Right lung (tissue), 5 donors: Measurements from ENCODE around the gene VIPR2. TPM values are rescaled to one million over a fixed set of nuclear protein-coding genes. Genes with fewer than 3 reads are reported as not detected.

ENCODE experiments used
- DNase-seq, 2 donors: peaks; one replicate each; pipeline ENCODE4 v3.0.0-alpha.2; 2013
- polyA plus RNA-seq, 5 donors: library from polyadenylated mRNA; unstranded; fragments of 120-200 nt; gene quantifications; one replicate each; pipeline versions ENCODE4 v1.2.1 to v1.2.3, GENCODE V29; 2013; ENCODE audit warnings: inconsistent platforms in 1 of 5, low replicate concordance in 1 of 5; ENCODE audit not compliant: insufficient read length in 5 of 5, insufficient read depth in 1 of 5

Gene VIPR2
- polyA plus RNA-seq, 5 donors: 0.18 to 0.63 (median 0.44) TPM

DNA sequence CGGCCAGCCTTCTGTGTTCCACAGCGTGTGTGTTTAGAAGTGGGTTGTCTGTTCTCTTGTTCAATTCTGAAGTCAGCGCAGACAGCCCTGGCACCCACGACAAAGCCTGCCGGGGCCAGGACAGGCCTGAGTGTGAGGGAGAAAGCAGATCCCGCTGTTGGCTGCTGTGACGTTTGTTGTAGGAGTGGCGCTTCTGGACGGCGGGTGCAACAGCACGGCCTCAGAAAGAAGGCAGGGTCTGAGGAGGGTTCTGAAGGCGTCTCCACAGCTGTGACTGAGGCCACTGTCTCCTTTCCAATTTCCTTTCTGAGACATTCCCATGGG lies 76.2 kb downstream of the VIPR2 start:
- peak in 1 of 2 donors; percentile 37 for DNase-seq

DNA sequence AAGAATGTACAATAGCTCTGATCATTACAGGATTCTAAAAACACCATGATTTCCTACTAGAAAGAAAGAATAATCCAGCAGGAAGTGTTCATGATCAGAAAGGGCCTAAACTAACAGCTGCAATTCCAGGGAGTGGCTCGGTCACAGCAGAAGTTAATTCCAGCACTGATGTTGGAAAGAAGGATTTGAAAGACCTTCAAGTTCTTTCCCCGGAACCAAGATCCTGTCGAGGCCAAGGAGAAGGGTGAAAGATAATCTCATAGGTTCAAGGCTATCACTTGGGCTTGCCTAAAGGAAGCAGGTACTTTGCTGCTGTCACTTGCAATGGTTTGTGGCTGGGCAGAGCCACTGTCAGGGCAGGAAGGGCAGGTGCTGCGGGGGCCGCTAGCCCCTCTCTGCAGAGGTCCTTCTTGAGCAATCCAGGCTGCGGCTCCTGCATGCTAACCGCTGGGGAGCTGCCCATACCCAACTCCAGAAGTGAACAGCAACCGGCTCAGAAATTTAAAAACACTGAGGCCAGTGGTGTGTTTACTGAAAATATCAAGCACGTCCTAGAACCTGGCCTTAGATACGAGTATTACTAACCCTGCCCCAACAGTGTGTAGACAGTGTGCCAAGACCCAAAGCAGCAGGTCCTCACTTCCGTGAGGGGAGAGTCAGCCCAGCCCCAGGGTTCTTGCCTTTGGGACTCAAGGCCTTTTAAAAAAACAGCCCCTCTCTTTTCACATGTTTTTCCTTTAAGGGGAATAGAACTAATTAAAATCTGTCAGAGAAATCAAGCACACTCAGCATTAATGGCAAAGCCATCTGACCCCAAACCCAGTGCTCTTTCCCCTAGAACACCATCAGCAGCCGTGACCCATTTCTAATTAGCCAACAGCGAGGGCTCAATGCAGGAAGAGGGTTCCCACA lies 76.8 kb downstream of the VIPR2 start:
- no peak for DNase-seq

DNA sequence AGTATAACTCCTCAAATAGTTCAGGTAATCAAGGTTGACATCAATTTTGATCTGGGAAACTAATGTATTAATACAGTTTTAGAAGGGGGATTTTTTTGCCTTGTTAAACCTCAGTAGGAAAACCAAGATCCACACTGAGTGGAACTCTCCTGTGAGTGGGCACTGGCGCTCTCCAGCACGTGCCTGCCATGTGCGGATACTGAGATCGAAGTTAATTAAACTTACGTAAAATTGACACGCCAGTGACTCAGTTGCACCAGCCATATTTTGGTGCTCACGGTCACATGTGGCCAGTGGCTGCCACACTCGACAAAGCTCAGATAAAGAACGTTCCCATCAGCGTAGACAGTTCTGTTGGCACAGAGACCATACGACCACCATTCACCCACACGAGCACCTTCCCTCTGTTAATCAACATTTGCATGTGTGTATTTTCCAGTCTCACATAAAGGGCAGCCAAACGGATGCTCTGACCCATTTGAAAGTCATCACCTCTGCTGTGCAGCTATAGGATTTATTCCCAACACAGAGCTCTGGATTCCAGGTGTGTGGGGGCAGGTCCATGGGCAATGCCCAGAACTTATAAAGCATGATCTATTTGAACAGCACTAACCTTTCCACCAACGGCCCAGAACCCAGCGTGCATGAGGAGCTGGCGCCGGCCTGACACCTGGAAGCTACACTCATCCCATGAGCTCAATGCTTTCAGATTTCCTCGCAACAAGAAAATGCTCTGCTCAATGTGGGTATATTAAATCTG lies 77.7 kb downstream of the VIPR2 start:
- no peak for DNase-seq

DNA sequence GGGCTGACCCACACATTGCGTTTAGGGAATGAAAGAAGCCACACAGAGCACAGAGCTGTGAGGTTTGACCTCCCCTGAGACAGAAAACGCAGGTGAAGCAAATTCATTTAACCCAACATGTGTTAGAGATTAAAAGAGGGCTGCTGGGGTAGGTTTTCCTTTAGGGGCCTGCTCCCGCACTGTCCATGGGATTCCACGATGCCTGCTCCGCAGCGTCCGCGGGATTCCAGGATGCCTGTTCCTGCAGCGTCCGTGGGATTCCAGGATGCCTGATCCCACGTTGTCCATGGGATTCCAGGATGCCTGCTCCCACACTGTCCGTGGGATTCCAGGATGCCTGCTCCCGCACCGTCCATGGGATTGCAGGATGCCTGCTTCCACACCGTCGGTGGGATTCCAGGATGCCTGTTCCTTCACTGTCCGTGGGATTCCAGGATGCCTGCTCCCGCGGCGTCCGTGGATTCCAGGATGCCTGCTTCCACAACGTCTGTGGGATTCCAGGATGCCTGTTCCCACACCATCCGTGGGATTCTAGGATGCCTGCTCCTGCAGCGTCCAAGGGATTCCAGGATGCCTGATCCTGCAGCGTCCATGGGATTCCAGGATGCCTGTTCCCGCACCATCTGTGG lies 78.7 kb downstream of the VIPR2 start:
- DNase-seq: no peak

DNA sequence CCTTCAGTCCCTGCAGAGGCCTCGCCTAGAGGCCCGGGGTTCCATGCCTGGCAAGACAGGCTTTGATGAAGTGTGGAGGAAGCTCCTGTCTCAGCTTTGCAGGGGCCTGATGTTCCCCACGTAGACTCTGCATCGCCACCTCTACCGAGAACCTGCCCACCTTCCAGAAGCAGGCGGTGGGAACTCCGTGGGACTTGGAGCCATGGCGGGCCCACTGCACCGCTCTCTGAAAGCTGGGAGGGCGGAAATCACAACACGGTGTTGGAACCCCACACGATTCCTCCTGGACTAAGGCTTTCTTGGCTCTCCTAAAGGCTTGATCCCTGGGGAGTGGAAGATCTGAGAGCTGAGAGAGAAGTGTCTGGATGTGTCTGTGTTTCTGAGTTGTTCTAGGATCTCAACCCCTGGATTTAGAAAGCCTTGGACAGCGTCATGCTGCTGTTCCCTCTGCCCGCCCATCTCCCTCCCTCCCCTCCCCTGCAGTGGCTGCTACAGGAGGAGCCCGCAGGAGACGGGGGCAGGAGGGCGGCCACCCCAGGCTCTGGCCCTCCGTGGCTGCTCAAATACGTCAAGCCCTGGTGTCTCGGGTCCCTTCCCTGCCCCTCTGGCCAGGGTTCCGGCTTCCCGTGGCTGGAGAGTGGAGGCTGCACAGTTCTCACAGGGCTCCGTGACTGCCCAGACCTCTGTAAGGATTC lies 79.7 kb downstream of the VIPR2 start:
- no peak for DNase-seq

DNA sequence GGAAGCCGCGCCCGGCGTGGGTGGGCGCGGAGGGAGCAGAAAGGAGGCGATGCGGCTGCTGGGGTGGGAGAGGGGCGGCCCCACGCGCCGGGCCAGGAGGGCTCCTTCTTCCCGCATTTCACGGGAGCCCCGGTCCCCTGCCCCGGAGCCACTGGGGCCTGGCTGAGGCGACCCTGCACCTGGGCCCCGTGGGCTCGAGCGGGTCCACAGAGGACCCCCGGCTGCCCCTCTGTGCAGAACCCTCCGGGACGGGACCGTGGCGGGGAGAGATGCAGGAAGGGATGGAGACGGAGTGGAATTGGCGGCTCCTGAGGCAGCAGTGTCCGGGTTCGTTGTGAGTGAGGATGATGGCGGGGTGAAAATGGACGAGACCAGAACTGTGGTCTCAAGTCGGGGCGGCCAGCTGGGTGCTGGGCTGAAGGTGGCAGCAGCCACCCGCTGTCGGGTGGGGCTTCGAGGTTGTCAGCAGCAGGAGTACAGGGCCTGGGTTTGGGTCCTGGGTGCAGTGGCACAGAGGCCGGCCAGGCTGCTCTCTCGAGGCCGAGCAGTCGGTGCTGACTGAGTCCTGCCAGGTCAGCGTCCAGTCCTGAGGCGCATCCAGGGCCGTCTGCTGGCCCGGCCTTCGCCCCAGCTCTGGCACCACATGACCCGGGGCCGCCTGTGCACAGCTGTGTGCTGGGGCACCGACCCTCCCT lies 80.4 kb downstream of the VIPR2 start:
- DNase-seq: no peak

DNA sequence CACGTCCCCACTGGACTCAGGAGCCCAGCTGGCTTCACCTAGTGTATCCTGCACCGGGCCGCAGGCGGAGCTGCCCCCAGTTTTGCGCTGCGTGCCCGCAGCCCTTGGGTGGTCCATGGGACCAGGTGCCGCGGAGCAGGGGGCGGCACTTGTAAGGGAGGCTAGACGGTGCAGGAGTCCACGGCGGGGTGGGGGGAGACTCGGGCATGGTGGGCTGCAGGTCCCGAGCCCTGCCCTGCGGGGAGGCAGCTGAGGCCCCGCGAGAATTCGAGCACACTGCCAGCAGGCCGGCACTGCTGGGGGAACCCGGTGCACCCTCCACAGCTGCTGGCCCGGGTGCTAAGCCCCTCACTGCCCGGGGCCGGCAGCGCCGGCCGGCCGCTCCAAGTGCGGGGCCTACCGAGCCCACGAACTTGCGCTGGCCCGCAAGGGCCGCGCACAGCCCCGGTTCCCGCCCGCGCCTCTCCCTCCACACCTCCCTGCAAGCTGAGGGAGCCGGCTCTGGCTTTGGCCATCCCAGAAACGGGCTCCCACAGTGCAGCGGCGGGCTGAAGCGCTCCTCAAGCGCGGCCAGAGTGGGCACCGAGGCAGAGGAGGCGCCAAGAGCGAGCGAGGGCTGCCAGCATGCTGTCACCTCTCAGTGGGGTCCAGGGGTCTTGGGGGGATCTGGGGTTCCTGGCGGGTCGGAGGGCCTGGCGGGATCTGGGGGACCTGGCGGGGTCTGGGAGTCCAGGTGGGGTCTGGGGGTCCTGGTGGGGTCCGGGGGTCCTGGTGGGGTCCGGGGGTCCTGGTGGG lies 81.4 kb downstream of the VIPR2 start:
- DNase-seq: no peak

DNA sequence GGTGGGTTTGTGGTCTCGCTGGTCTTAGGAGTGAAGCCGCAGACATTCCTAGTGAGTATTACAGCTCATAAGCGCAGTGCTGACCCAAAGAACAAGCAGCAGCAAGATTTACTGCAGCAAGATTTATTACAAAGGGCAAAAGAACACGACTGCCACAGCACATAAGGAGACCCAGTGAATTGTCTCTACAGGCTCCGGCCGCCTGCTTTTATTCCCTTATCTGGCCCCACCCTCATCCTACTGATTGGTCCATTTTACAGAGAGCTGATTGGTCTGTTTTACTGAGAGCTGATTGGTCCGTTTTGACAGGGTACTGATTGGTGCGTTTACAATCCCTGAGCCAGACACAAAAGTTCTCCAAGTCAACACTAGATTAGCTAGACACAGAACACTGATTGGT lies 82.1 kb downstream of the VIPR2 start:
- no peak for DNase-seq

DNA sequence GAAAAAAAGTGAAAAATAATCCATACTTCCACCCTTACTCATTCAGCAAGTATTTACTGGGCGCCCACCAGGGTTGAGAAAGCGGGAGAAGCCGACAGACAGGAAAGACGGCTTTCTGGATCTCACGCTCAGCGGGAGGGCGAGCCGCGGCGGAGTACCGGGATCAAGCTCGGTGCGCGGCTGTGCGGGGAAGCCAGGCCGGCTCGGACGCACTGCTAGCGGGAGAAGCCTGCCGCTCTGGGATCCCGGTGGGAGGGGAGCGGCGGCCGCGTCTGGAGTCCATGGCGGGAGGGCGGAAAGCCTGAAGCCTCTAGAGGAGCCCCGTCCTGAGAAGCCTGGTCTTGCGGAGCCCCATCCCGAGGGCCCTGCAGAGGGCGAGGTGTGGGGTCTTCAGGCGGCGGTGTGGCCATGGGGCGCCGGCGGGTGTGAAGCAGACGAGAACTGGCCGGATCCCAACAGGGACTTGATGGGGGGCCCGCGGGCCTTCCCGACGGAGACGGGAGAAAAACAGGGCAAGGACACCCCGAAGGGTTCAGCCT lies 82.9 kb downstream of the VIPR2 start:
- no peak for DNase-seq

DNA sequence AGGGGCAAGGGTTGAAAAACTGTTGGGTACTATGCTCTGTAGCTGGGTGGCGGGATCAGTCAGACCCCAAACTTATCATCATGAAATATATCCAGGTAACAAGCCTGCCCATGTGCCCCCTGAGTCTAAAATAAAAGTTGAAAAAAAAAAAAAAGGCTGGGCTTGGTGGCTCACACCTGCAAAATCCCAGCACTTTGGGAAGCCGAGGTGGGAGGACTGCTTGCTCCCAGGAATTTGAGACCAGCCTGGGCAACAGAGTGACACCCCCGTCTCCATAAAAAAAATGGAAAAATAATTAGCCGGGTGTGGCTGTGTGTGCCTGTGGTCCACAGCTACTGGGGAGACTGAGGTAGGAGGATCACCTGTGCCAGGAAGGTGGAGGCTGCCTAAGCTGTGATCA lies 83.5 kb downstream of the VIPR2 start:
- no peak for DNase-seq

DNA sequence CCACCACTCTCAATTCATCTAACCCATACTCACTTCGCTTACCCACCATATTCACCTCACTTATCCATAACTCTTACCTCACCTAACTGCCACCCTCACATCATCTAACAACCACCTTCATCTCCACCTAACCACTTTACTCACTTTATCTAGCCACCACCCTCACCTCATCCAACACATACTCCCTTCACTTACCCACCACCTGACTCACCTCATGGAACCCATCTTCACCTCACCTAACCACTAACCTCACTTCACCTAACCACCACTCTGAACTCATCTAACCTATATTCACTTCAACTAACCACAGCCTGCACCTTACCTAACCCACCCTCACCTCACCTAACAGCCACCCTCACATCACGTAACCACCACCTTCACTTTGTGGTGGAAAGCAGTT lies 84.2 kb downstream of the VIPR2 start:
- DNase-seq: no peak

DNA sequence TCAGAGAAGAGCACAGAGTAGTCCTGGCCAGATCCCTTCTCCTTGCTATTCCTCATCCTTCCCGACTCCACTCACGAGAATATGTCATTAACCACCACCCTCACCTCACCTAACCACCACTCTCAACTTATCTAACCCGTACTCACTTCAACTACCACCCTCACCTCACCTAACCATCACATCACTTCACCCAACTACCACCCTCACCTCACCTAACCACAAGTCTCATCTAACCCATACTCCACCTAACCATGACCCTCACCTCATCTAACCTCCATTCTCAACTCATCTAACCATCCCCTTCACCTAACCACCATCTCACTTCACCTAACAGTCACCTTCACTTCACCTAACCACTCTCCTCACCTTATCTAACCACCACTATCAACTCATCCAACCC lies 85.0 kb downstream of the VIPR2 start:
- DNase-seq: no peak

DNA sequence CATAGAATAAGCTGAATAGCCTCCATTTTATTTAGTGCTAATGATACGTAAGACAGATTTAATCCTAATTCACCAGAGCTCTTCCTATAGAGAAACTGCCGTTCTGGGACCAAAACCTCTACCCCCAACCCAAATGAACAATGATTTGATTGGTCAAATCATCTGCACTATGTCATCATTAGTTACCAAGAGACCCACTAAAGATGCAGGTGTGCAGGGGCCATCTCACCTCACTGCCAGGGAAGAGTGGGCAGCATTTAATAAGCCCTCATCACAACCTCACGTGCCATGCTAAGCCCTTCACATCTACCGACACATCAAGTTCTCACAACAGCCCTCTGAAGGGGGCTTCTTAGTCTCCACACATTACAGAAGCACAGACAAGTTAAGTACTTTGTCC lies 87.0 kb downstream of the VIPR2 start:
- DNase-seq: no peak

DNA sequence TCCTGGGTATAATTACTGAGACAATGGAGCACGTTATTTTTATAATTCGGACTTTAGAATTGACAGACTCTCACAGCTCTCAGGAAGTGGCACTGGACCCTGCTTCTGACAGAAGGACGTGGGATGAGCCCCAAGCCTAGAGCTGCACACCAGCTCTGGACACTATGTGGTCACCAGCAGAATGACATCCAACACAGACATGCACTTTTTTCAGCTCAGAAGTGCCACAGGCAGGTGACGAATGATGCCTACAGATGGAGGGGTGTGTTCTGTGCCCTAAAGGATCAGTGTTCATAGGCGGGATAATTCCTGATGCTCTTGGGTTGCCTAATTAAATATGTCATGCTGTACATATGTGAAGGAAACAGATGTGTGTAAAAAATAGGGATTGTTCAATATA lies 87.9 kb downstream of the VIPR2 start:
- DNase-seq: no peak

DNA sequence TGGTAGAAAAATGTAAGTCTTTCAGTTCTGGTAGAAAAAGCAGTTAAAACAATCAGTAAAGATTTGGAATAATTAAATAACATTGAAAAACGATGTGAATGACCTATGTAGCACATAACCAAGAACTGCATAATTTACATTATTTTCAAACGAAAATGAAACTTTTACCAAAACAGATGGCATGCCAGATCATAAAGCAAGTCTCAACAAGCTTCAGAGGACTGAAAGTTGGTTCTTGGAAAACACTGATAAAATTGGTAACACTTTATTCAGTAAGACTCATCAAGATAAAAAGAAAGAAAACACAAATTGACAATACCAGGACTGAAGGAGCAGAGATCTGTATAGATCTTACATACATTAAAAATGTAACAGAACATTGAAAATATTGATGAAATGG lies 92.8 kb downstream of the VIPR2 start:
- no peak for DNase-seq

DNA sequence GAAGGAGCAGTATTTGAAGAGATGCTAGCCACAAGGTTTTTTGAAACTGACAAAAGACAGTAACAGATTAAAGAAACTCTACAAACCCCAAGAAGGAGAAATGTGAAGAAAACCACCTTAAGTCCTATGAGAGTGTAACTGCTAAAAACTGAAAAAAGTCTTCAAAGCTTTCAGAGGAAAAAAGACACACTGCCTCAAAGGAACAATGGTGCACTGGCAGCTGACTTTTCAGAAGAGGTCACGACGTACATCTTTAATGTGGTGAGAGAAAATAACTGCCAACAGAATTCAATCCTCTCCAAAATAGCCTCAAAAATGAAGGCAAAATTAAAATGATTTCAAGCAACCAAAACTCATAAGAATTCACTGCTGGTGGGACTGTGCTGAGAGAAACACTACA lies 94.0 kb downstream of the VIPR2 start:
- DNase-seq: no peak

DNA sequence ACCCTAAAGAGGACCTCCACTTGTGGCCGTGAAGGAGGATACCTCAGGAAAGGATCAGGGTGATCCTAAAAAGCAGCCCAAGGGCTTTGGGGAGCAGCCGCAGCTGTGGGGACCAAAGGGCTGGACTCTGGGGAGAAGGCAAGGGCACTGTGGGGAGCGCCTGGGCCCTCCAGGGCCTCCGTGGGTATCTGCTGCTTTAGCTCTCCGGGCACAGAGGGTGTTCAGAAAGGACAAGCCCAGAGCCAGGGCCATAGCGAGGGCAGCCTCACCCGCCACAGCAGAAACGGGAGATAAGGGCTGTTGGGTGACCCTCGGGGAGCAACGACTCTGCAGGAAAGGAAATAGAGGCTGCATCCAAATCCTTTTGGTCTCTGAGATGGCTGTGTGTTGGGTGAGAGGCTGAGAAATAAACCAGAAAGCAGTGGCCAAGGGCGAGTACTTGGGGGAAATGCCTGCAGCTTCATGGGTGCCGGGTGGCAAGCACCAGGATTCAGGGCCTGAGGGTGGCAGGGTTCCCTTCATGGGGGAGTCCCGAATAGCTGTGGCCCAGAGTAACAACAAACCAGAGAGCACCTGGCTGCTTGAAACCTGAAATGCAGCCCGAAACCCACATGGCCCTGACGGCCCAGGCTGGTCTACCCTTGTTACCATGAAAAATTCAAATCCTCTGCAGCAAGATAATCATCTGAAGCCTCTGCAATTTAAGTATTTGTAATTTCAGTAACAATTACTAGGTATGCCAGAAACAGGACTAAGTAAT lies 95.2 kb downstream of the VIPR2 start:
- no peak for DNase-seq

DNA sequence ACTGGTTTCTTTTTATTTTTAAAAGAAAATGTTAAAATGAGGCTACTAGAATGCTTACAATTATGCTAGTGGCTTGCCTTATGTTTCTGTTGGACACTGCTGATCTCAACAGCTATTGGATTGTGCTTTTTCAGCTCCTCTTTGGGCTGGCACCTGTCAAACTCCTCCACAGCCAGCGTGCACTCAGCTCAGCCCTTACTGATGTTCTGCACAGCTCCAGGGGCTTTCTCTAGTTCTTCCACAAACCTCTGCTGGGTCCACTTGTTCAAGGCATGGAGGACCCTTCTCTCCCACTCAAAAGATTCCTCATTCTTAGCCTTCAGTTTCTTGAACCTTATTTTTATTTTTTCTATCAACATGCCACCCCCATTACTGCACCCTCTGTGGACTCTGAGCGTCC lies 96.0 kb downstream of the VIPR2 start:
- DNase-seq: no peak

DNA sequence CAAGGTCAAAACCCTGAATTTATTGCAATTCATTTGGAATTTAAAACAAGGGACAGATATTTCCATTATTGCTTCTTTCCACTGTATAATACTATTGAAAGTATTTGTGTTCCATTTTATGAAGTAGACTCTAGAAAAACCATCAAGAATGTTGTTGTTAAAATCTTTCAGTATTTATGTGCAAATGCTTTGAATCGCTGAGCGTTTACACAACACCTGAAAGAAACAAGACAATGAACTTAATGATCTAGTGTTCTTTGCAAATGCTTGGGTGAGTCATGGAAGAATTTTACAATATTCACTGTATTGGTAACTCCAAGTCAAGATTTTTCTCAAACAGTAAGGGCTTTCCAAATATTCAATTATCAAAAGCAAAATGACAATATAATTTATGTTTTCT lies 97.1 kb downstream of the VIPR2 start:
- no peak for DNase-seq

DNA sequence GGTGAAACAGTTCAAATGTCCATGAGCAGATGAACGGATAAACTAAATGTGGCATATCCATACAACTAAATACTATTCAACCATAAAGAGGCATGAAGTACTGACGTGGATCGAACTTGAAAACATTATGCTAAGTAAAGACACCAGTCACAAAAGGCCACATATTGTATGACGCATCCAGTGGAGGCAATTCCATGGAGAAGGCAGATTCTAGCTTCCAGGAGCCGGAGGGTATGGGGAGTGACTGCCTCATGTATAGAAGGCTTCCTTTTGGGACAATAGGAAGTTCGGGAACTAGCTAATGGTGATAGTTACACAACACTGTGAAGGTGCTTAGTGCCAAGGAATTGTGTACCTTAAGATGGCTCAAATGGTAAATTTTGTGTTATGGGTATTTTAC lies 98.4 kb downstream of the VIPR2 start:
- DNase-seq: no peak
